GM21786 (cell line): Measurements from ENCODE around the gene RAB7B.

Experiments
- ATAC-seq: cut with Tn5 transposase; IDR thresholded peaks from one replicate; pipeline ENCODE4 v1.9.1; 2021; ENCODE audit not compliant: unreplicated experiment

The RAB7B gene

GRCh38 chr1:205929496-205930194 lies 73.5 kb downstream of the RAB7B start:
- ATAC-seq, result no peak

- ATAC-seq, result no peak
These were observed 74.9 kb downstream of the RAB7B start for GRCh38 chr1:205928317-205928716.

GRCh38 chr1:205927676-205928075 lies 75.5 kb downstream of the RAB7B start:
- no peak for ATAC-seq

- no peak for ATAC-seq
These were observed 75.9 kb downstream of the RAB7B start for GRCh38 chr1:205927247-205927646.
